Colonic mucosa (tissue), 4 donors: Measurements from ENCODE around the gene C1QBP. TPM values are rescaled to one million over a fixed set of nuclear protein-coding genes. Genes with fewer than 3 reads are reported as not detected.
"Not testable (repeated sequence)": the region's sequence is repeated elsewhere in the genome, so short reads cannot be mapped to it uniquely, and the experiment has no call there.

Experiments
- DNase-seq: peaks from one replicate; pipeline ENCODE4 v3.0.0-alpha.2; 2020
- H3K27ac ChIP-seq: fragments of 200-600 bp; one replicate; pipeline ENCODE4 v1.8.0; 2021
- H3K27me3 ChIP-seq: fragments of 200-600 bp; one replicate; pipeline ENCODE4 v1.8.0; 2021
- H3K36me3 ChIP-seq: fragments of 200-600 bp; one replicate; pipeline ENCODE4 v1.8.0; 2021
- H3K4me1 ChIP-seq: fragments of 200-600 bp; one replicate; pipeline ENCODE4 v1.8.0; 2021; ENCODE audit warnings: mild to moderate bottlenecking
- H3K4me3 ChIP-seq: fragments of 200-600 bp; one replicate; pipeline ENCODE4 v1.8.0; 2021
- H3K9ac ChIP-seq, 2 donors: one replicate each; pipeline ENCODE4 v1.7.0; 2013; ENCODE audit warnings: control low read depth in 2 of 2, low read depth in 2 of 2, low read length in 2 of 2
- H3K9me3 ChIP-seq: fragments of 200-600 bp; one replicate; pipeline ENCODE4 v1.8.0; 2021
- intact Hi-C: fragments of 100-400 bp; cut with DNase I; formaldehyde crosslinking; loops from one replicate; pipeline ENCODE4 v1.14.1; 2022
- total RNA-seq, 2 donors: library from RNA; stranded (reverse); fragmentation: NEBNext Ultra II Directional in 1 of 2; extraction: Animal tissue kit (Norgen Biotek cat#: 25700) in 1 of 2; gene quantifications; one replicate each; pipeline ENCODE4 v1.2.1, GENCODE V29; 2021
- TF ChIP-seq, protein P1 (sequence below): fragments of 200-600 bp; IDR thresholded peaks from one replicate; pipeline ENCODE4 v1.8.0; 2022; ENCODE audit warnings: antibody characterized with exemption, mild to moderate bottlenecking
- donor health status: healthy.
- donor health status: DM: no; HTN: no; CAD: no.
- donor health status: DM: no; HTN: no; CAD: no.

Gene C1QBP
- total RNA-seq, 2 donors from 2014 or later: 126 to 349 TPM

DNA sequence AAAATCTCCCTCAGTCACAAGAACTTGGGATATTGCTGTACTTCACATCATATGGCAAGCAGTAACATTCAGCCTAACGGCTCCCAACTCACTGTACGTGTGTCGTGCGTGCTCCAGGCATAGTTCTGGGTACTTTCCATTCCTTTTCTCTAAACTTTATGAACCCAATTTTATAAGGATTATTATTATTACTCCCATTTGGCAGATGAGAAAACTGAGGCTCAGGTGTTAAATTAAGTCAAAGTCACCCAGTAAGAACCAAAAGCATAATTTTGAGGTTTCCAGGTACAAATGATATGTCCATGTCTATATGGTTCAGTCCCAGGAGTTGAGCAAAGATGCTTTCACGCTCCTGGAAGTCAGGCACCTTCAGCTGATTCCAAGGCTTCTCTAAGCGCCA is 4.8 kb upstream of the C1QBP start:
- TF ChIP-seq, protein P1, sequence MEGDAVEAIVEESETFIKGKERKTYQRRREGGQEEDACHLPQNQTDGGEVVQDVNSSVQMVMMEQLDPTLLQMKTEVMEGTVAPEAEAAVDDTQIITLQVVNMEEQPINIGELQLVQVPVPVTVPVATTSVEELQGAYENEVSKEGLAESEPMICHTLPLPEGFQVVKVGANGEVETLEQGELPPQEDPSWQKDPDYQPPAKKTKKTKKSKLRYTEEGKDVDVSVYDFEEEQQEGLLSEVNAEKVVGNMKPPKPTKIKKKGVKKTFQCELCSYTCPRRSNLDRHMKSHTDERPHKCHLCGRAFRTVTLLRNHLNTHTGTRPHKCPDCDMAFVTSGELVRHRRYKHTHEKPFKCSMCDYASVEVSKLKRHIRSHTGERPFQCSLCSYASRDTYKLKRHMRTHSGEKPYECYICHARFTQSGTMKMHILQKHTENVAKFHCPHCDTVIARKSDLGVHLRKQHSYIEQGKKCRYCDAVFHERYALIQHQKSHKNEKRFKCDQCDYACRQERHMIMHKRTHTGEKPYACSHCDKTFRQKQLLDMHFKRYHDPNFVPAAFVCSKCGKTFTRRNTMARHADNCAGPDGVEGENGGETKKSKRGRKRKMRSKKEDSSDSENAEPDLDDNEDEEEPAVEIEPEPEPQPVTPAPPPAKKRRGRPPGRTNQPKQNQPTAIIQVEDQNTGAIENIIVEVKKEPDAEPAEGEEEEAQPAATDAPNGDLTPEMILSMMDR: no peak
- intact Hi-C loops: no loop called here
- H3K4me3 ChIP-seq: no peak overlapping the region
- no peaks in the 10 kb centered on the region for H3K9me3 ChIP-seq
- no peak overlapping the region for H3K9ac ChIP-seq
- peaks cover 2% of the 10 kb centered on the region for H3K36me3 ChIP-seq
- H3K27me3 ChIP-seq: no peaks in the 10 kb centered on the region
- no peak for DNase-seq
- no peaks in the 10 kb centered on the region for H3K4me1 ChIP-seq
- H3K27ac ChIP-seq: no peak overlapping the region

- peak overlapping the region; percentile 80 for H3K27ac ChIP-seq
- H3K36me3 ChIP-seq: peaks cover 7% of the 10 kb centered on the region
- H3K9ac ChIP-seq: peak overlapping the region; percentile 65 to 86
- peak overlapping the region; percentile 99 for H3K4me3 ChIP-seq
- TF ChIP-seq, protein P1: peak; percentile 40
- H3K9me3 ChIP-seq: no peaks in the 10 kb centered on the region
- DNase-seq: no peak
- intact Hi-C loops: no loop called here
- no peaks in the 10 kb centered on the region for H3K27me3 ChIP-seq
- H3K4me1 ChIP-seq: peaks cover 3% of the 10 kb centered on the region
These were observed 450 bp upstream of the C1QBP start for GRCh38 chr17:5439446-5439764.

DNA sequence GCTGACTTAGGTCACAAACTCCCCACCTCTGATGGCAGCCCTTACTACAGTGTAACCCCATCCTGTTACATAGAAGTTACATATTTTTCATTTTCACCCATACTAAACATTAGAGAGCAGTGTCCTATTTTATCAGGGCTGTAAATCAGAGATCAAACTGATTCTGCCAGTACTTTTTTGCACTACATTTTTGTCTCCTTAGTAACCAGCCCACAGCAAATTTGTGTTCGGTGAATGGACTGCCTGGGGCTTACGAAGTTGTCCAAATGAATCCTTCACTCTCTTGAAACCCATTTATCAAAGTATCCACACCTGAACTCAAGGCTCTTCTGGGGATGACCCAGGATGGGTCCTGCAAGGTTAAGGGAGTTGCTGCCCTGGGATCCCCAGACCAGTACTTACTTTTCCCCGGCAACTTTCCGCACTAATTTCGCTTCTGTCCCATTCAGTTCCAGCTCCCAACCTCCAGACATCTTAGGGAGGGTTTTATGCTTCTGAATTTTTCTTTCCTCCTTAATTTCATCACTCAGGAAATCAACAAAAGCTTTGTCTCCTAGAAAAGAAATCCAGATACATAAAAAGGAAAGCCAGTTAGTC is 1.1 kb downstream of the C1QBP start:
- Histone ChIP-seq H3K36me3 (peaks cover 7% of the 10 kb centered on the region), H3K9ac (peak overlapping the region; percentile 49 to 86), H3K27ac (no peak overlapping the region), H3K9me3 (no peaks in the 10 kb centered on the region), H3K4me3 (peak overlapping the region; percentile 99), H3K4me1 (peaks cover 3% of the 10 kb centered on the region), H3K27me3 (no peaks in the 10 kb centered on the region)
- intact Hi-C loops: no loop called here
- no peak for DNase-seq
- TF ChIP-seq, protein P1: no peak

GRCh38 chr17:5435781-5436315 is 3.1 kb downstream of the C1QBP start:
- H3K9me3 ChIP-seq, H3K4me3 ChIP-seq, H3K27me3 ChIP-seq, H3K4me1 ChIP-seq, intact Hi-C loops, H3K36me3 ChIP-seq, H3K9ac ChIP-seq, DNase-seq, H3K27ac ChIP-seq: not testable (repeated sequence)

- Histone ChIP-seq H3K27me3 (no peaks in the 10 kb centered on the region), H3K9me3 (no peaks in the 10 kb centered on the region), H3K36me3 (peaks cover 7% of the 10 kb centered on the region), H3K4me3 (no peak overlapping the region), H3K4me1 (peaks cover 3% of the 10 kb centered on the region), H3K9ac (no peak overlapping the region), H3K27ac (no peak overlapping the region)
- intact Hi-C loops: no loop called here
- TF ChIP-seq, protein P1: no peak
- DNase-seq: no peak
These were observed 4.0 kb downstream of the C1QBP start for GRCh38 chr17:5434984-5435383.

DNA sequence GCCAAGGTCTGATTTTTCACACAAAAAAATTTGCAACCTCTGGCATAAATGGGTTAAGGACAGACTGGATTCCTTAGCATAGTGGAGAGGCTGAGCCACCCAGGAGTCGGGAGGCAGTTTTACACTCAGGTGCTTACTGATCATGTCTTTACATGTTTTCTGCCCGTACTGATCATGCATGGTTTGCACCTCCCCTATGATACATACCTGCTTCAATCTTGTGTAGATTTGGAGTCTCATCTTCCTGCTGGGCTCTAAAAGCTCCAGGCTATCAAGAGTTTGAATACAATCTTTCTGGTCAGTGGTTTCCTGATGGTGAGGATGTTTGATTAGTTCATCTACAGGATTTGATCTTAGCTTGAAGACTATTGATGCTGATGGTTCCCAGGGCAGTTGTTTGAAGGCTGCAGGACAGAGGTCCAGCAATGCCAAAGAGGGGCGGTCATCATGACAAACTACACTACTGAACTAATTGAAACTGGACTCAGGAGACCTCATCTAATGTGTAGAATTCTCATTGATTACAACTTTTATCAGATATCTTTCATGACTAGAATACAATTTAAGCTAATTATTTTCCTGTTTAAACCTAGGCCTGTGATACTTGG is 6.9 kb downstream of the C1QBP start:
- Histone ChIP-seq H3K27ac (no peak overlapping the region), H3K36me3 (peaks cover 7% of the 10 kb centered on the region), H3K4me1 (peaks cover 3% of the 10 kb centered on the region), H3K9ac (no peak overlapping the region), H3K9me3 (no peaks in the 10 kb centered on the region), H3K4me3 (no peak overlapping the region), H3K27me3 (no peaks in the 10 kb centered on the region)
- TF ChIP-seq, protein P1: no peak
- intact Hi-C loops: no loop called here
- DNase-seq: no peak

GRCh38 chr17:5431234-5431633 is 7.7 kb downstream of the C1QBP start:
- H3K27ac ChIP-seq, H3K9me3 ChIP-seq, H3K4me3 ChIP-seq, H3K36me3 ChIP-seq, intact Hi-C loops, H3K9ac ChIP-seq, DNase-seq, H3K4me1 ChIP-seq, H3K27me3 ChIP-seq: not testable (repeated sequence)
